OCI-LY1 (cell line): ENCODE results near the gene CIDEB.

Source experiments
- CTCF ChIP-seq: fragments of 200-600 bp; sonication (generic), shearing (Covaris generic); IDR thresholded peaks from 2 replicates; pipeline ENCODE4 v1.5.1; 2017; ENCODE audit warnings: mild to moderate bottlenecking, antibody characterized with exemption, low read length, moderate library complexity, mixed read lengths
- EZH2 ChIP-seq: fragments of 200-600 bp; sonication (generic), shearing (Covaris generic); IDR thresholded peaks from 2 replicates; pipeline ENCODE4 v1.8.0; 2017; ENCODE audit warnings: borderline replicate concordance, mixed run types, mild to moderate bottlenecking, antibody characterized with exemption, low read length, moderate library complexity, mixed read lengths

- no peak for TF ChIP-seq EZH2
- no peak for TF ChIP-seq CTCF
Observed at GRCh38 chr14:24339284-24340151, 31.7 kb upstream of the CIDEB start, which contains the start of gene RIPK3.
